GM12801 (cell line): ENCODE results near the gene TP53RK.

Source experiments
- CTCF ChIP-seq: IDR thresholded peaks from one replicate; pipeline ENCODE4 v1.5.1; 2011; ENCODE audit warnings: control low read depth; ENCODE audit not compliant: insufficient read length; ENCODE audit errors: extremely low read depth

Gene TP53RK

GRCh38 chr20:46688151-46689081, 828 bp downstream of the TP53RK start:
- no peak for TF ChIP-seq CTCF

- TF ChIP-seq CTCF = no peak
These were observed 5.1 kb downstream of the TP53RK start for GRCh38 chr20:46683939-46684750.

DNA sequence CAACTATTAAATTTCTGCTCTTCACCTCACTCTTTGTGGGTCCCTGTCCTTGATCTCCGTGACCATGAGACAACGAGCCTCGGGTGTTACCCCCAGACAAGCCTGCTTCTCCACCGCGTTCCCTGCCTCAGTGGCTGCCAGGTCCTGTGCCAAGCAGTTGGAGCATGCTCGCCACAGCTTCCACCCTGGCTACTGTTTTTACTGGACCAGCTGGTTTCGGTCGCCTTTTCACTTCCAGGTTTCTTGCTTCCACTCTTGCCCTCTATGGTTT, 5.6 kb downstream of the TP53RK start:
- no peak for TF ChIP-seq CTCF

DNA sequence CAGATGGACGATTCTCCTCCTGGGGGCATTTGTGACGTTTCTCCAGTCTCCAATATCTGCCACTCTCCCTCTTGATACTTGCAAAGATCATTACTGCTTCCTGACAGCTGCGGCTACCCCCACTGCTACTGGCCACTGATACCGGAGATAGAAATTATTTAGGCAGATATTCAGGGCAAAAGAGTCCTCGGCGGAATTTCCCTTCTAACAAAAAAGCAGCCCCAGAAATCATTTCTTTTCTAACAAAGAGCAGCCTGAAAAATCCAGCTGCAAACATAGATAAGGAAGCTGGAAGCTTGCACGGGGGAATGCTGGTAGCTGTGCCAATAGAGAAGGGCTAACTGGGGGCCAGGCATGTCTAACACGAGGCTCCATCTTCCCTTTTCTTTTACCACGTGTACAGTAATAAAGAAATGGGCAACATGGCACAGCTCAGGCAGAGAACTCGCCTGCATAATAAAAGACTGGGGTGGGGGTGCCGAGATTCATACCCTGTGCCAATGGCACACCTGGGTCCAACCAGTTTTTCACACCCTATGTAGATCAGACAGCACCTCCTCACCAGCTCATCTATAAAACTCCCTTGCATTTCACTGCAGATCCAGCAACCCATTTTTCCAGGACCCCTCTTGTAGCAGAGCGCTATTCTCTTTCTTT, 6.1 kb downstream of the TP53RK start:
- TF ChIP-seq CTCF = no peak

GRCh38 chr20:46682063-46682821, 7.0 kb downstream of the TP53RK start:
- TF ChIP-seq CTCF = no peak

DNA sequence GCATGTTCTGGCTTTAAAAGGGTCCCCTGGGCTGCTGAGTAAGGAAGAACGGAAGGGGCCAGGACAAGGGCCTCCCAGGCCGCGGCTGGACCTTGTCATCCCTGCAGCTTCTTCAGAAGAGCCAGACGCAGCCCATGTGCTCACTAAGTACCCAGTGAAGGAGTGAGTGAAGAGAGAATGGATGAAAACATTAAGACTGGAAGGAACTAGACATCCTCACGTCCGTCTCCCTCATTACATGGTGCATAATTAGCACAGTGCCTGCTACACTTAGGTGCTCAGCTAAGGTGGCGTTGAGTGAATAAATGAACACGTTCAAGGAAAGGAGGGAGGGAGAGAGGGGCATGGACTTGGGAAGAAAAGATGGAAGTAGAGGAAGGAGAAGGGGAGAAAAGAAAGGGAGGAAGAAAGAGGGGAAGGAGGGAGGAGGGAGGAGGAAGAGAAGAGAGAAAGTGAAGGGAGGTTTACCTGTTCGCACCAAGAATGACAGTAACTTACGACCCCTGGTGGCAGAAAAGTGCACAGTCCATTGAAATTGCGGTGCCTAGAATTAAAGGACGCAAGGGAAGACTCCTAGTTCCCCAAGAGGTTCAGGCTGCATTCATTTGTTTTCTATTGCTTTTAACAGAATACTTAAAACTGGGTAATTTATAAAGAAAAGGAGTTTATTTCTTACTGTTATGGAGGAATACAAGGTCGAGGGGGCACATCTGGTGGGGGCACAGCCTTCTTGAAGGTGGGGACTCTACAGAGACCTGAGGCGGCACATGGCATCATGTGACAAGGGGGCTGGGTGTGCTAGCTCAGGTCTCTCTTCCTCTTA, 8.0 kb downstream of the TP53RK start:
- TF ChIP-seq CTCF = no peak
